Glutamatergic neuron (in vitro differentiated cells): ENCODE results near the gene TMPRSS9. TPM values are rescaled to one million over a fixed set of nuclear protein-coding genes. Genes with fewer than 3 reads are reported as not detected.

Experiments
- DNase-seq: peaks from one replicate; pipeline ENCODE4 v3.0.0; 2022
- H3K27ac Mint-ChIP-seq: one replicate; pipeline ENCODE4 v1.8.0; 2020; ENCODE audit warnings: mild to moderate bottlenecking, mixed read lengths, inconsistent platforms; ENCODE audit not compliant: unreplicated experiment
- H3K27me3 Mint-ChIP-seq: one replicate; pipeline ENCODE4 v1.8.0; 2020; ENCODE audit warnings: mild to moderate bottlenecking, moderate library complexity, mixed read lengths, inconsistent platforms; ENCODE audit not compliant: unreplicated experiment
- H3K36me3 Mint-ChIP-seq: one replicate; pipeline ENCODE4 v1.8.0; 2020; ENCODE audit warnings: mild to moderate bottlenecking, mixed read lengths, inconsistent platforms; ENCODE audit not compliant: unreplicated experiment
- H3K4me1 Mint-ChIP-seq: one replicate; pipeline ENCODE4 v1.8.0; 2020; ENCODE audit warnings: mild to moderate bottlenecking, low read depth, mixed read lengths, inconsistent platforms; ENCODE audit not compliant: unreplicated experiment
- H3K4me3 Mint-ChIP-seq: one replicate; pipeline ENCODE4 v1.8.0; 2020; ENCODE audit warnings: mild to moderate bottlenecking, mixed read lengths, inconsistent platforms; ENCODE audit not compliant: unreplicated experiment
- H3K9me3 Mint-ChIP-seq: one replicate; pipeline ENCODE4 v1.8.0; 2020; ENCODE audit warnings: mild to moderate bottlenecking, moderate library complexity, mixed read lengths, inconsistent platforms; ENCODE audit not compliant: unreplicated experiment
- CTCF ChIP-seq: fragments of 200-600 bp; sonication (generic); IDR thresholded peaks from one replicate; pipeline ENCODE4 v1.5.0; 2021; ENCODE audit not compliant: partially characterized antibody, unreplicated experiment
- total RNA-seq: library from RNA; stranded (reverse); fragmentation: NEBNext Ultra II Directional; extraction: Animal tissue kit (Norgen Biotek cat#: 25700); gene quantifications from one replicate; pipeline ENCODE4 v1.2.1, GENCODE V29; 2021; ENCODE audit not compliant: unreplicated experiment

TMPRSS9 gene
- total RNA-seq, 1 donor from 2014 or later = 0.29 TPM

- no peak for TF ChIP-seq CTCF
- Mint-ChIP-seq H3K36me3 (no peaks in the 10 kb centered on the region), H3K27ac (no peak overlapping the region), H3K27me3 (peaks cover 9% of the 10 kb centered on the region), H3K4me1 (no peaks in the 10 kb centered on the region), H3K4me3 (no peak overlapping the region), H3K9me3 (peaks cover 2% of the 10 kb centered on the region)
- no peak for DNase-seq
Measured at GRCh38 chr19:2436926-2437325, 76.9 kb downstream of the TMPRSS9 start.

- H3K4me3 Mint-ChIP-seq = no peak overlapping the region
- H3K36me3 Mint-ChIP-seq = no peaks in the 10 kb centered on the region
- no peak for DNase-seq
- no peaks in the 10 kb centered on the region for H3K4me1 Mint-ChIP-seq
- H3K27ac Mint-ChIP-seq = no peak overlapping the region
- H3K27me3 Mint-ChIP-seq = peaks cover 9% of the 10 kb centered on the region
- no peak for TF ChIP-seq CTCF
- peaks cover 2% of the 10 kb centered on the region for H3K9me3 Mint-ChIP-seq
Measured at GRCh38 chr19:2438178-2438577, 78.1 kb downstream of the TMPRSS9 start.

GRCh38 chr19:2440515-2440914 lies 80.5 kb downstream of the TMPRSS9 start:
- Mint-ChIP-seq H3K36me3 (no peaks in the 10 kb centered on the region), H3K27me3 (peaks cover 11% of the 10 kb centered on the region), H3K4me1 (peaks cover 5% of the 10 kb centered on the region), H3K27ac (peak overlapping the region; percentile 5), H3K9me3 (peaks cover 2% of the 10 kb centered on the region), H3K4me3 (no peak overlapping the region)
- no peak for TF ChIP-seq CTCF
- DNase-seq = no peak

GRCh38 chr19:2441096-2441752 lies 81.2 kb downstream of the TMPRSS9 start:
- Mint-ChIP-seq H3K4me3 (no peak overlapping the region), H3K9me3 (peaks cover 2% of the 10 kb centered on the region), H3K36me3 (no peaks in the 10 kb centered on the region), H3K27ac (no peak overlapping the region), H3K27me3 (peaks cover 9% of the 10 kb centered on the region), H3K4me1 (peaks cover 5% of the 10 kb centered on the region)
- no peak for DNase-seq
- no peak for TF ChIP-seq CTCF

GRCh38 chr19:2443116-2443784 lies 83.2 kb downstream of the TMPRSS9 start:
- Mint-ChIP-seq H3K4me3 (peak overlapping the region; percentile 17), H3K9me3 (no peaks in the 10 kb centered on the region), H3K4me1 (peaks cover 10% of the 10 kb centered on the region), H3K36me3 (no peaks in the 10 kb centered on the region), H3K27me3 (peaks cover 7% of the 10 kb centered on the region), H3K27ac (peak overlapping the region; percentile 71)
- DNase-seq = no peak
- no peak for TF ChIP-seq CTCF
